HG02885 (cell line): ENCODE measurements around the gene GPR171.

ENCODE experiments used
- ATAC-seq: cut with Tn5 transposase; IDR thresholded peaks from one replicate; pipeline ENCODE4 v1.9.1; 2021; ENCODE audit warnings: mild to moderate bottlenecking; ENCODE audit not compliant: unreplicated experiment, poor library complexity

GPR171 gene

GRCh38 chr3:151216641-151217607 is 13.9 kb upstream of the GPR171 start:
- ATAC-seq, result no peak

- no peak for ATAC-seq
These were observed 11.4 kb upstream of the GPR171 start for GRCh38 chr3:151214459-151214858.

- ATAC-seq, result no peak
These were observed 10.9 kb upstream of the GPR171 start for GRCh38 chr3:151213881-151214280.

GRCh38 chr3:151213151-151213550 is 10.1 kb upstream of the GPR171 start:
- ATAC-seq, result no peak

GRCh38 chr3:151210676-151211381 is 7.8 kb upstream of the GPR171 start:
- ATAC-seq, result no peak

- ATAC-seq, result no peak
These were observed 6.6 kb upstream of the GPR171 start for GRCh38 chr3:151209654-151210053.

GRCh38 chr3:151206201-151206600 is 3.2 kb upstream of the GPR171 start:
- ATAC-seq, result no peak

GRCh38 chr3:151205482-151205881 is 2.5 kb upstream of the GPR171 start:
- no peak for ATAC-seq

- ATAC-seq, result no peak
These were observed 1.8 kb upstream of the GPR171 start for GRCh38 chr3:151204530-151205402.

GRCh38 chr3:151201051-151201730 is 1.8 kb downstream of the GPR171 start:
- ATAC-seq, result no peak

GRCh38 chr3:151200586-151200985 is 2.4 kb downstream of the GPR171 start:
- no peak for ATAC-seq

- no peak for ATAC-seq
These were observed 3.2 kb downstream of the GPR171 start for GRCh38 chr3:151199554-151200438.

GRCh38 chr3:151198849-151199248 is 4.2 kb downstream of the GPR171 start:
- ATAC-seq, result no peak

- no peak for ATAC-seq
These were observed 4.8 kb downstream of the GPR171 start for GRCh38 chr3:151197981-151198767.

- ATAC-seq, result no peak
These were observed 5.8 kb downstream of the GPR171 start for GRCh38 chr3:151197228-151197627.

GRCh38 chr3:151196434-151196833 is 6.6 kb downstream of the GPR171 start:
- ATAC-seq, result no peak

GRCh38 chr3:151195826-151196225 is 7.2 kb downstream of the GPR171 start:
- no peak for ATAC-seq

- no peak for ATAC-seq
These were observed 10.5 kb downstream of the GPR171 start for GRCh38 chr3:151192545-151192944.
